Activated T-helper 9 cell treated with anti-CD3 and anti-CD28 coated beads, Interleukin-2, amount 50 U/mL, for 16 hours (primary cell): Measurements from ENCODE around the gene DNAJC9.
A peak's percentile ranks its signal among the peaks of the same experiment; 100 is the strongest.
"Not testable (repeated sequence)": the region's sequence is repeated elsewhere in the genome, so short reads cannot be mapped to it uniquely, and the experiment has no call there.

ENCODE experiments used
- DNase-seq: peaks from one replicate; pipeline ENCODE4 v3.0.0-alpha.2; 2020; ENCODE audit warnings: low read depth

Gene DNAJC9

GRCh38 chr10:73246646-73247508, at the start of gene DNAJC9:
TSS of gene DNAJC9 (minus strand) at chr10:73247255. CDS start at chr10:73247189, 66 bp downstream.
- peak; percentile 96 for DNase-seq

- DNase-seq: no peak
Observed at GRCh38 chr10:73293461-73293860, 46.4 kb upstream of the DNAJC9 start.

- no peak for DNase-seq
Observed at GRCh38 chr10:73289958-73290357, 42.9 kb upstream of the DNAJC9 start.

GRCh38 chr10:73287441-73287840, 40.4 kb upstream of the DNAJC9 start:
- DNase-seq: no peak

GRCh38 chr10:73281097-73281496, 34.0 kb upstream of the DNAJC9 start:
- no peak for DNase-seq

GRCh38 chr10:73264423-73264822, 17.4 kb upstream of the DNAJC9 start:
- no peak for DNase-seq

GRCh38 chr10:73263693-73264347, 16.8 kb upstream of the DNAJC9 start:
- DNase-seq: no peak

- no peak for DNase-seq
Observed at GRCh38 chr10:73262880-73263555, 16.0 kb upstream of the DNAJC9 start.

GRCh38 chr10:73262105-73262730, 15.2 kb upstream of the DNAJC9 start:
- no peak for DNase-seq

- DNase-seq: no peak
Observed at GRCh38 chr10:73261362-73261995, 14.4 kb upstream of the DNAJC9 start.

GRCh38 chr10:73258612-73259011, 11.6 kb upstream of the DNAJC9 start:
- not testable (repeated sequence) for DNase-seq

GRCh38 chr10:73253225-73253555, 6.1 kb upstream of the DNAJC9 start:
- no peak for DNase-seq

GRCh38 chr10:73252445-73253224, 5.6 kb upstream of the DNAJC9 start, which contains the start of gene MRPS16:
TSS of gene MRPS16 (minus strand) at chr10:73252644. CDS start at chr10:73252482, 162 bp downstream.
- peak; percentile 87 for DNase-seq

- no peak for DNase-seq
Observed at GRCh38 chr10:73251683-73252444, 4.8 kb upstream of the DNAJC9 start.

- no peak for DNase-seq
Observed at GRCh38 chr10:73248259-73248724, 1.2 kb upstream of the DNAJC9 start.

- DNase-seq: no peak
Observed at GRCh38 chr10:73247509-73248258, 629 bp upstream of the DNAJC9 start.

GRCh38 chr10:73246322-73246645, 771 bp downstream of the DNAJC9 start:
- no peak for DNase-seq

- no peak for DNase-seq
Observed at GRCh38 chr10:73244866-73245477, 2.1 kb downstream of the DNAJC9 start.

GRCh38 chr10:73239908-73240307, 7.1 kb downstream of the DNAJC9 start:
- DNase-seq: no peak
